ENCODE results near the gene DECR2.
"Not testable (repeated sequence)": the region's sequence is repeated elsewhere in the genome, so short reads cannot be mapped to it uniquely, and the experiment has no call there.

DNA sequence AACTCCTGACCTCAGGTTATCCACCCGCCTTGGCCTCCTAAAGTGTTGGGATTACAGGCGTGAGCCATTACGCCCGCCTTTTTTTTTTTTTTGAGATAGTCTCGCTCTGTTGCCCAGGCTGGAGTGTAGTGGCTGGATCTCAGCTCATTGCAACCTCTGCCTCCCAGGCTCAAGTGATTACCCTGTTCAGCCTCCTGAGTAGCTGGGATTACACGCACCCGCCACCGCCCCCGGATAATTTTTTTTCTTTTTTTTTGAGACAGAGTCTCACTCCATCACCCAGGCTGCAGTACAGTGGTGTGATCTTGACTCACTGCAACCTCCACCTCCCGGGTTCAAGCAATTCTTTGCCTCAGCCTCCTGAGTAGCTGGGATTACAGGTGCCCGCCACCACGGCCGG lies 20.5 kb downstream of the DECR2 start:
- TF ChIP-seq, protein P1, sequence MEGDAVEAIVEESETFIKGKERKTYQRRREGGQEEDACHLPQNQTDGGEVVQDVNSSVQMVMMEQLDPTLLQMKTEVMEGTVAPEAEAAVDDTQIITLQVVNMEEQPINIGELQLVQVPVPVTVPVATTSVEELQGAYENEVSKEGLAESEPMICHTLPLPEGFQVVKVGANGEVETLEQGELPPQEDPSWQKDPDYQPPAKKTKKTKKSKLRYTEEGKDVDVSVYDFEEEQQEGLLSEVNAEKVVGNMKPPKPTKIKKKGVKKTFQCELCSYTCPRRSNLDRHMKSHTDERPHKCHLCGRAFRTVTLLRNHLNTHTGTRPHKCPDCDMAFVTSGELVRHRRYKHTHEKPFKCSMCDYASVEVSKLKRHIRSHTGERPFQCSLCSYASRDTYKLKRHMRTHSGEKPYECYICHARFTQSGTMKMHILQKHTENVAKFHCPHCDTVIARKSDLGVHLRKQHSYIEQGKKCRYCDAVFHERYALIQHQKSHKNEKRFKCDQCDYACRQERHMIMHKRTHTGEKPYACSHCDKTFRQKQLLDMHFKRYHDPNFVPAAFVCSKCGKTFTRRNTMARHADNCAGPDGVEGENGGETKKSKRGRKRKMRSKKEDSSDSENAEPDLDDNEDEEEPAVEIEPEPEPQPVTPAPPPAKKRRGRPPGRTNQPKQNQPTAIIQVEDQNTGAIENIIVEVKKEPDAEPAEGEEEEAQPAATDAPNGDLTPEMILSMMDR (conservative IDR thresholded peaks at IDR 0.05; ENCODE audit: low read length): not testable (repeated sequence)
- not testable (repeated sequence) for TF ChIP-seq EZH2phosphoT487 (IDR thresholded peaks at IDR 0.05; ENCODE audit: borderline replicate concordance)

Data from Loucy (cell line).